Measurements from ENCODE around the gene TBCB.

DNA sequence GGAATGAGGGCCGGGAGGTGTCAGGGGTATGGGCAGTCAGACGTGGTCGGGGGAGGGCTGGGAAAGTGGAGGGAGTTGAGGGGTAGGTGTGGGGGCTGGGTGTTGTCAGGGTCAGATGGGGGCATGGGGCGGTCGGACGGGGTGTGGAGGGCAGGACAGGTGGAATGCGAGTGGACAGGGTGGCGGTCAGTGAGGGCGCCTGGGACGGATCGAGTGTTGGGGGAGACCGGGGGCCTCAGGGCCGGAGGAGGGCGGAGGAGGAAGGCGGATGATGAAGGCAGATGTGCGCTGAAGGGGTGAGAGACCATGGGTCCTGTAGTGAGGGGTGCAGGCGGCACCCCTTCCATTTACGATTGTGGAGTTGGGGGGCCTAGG, 5.7 kb downstream of the TBCB start:
- no peak for TF ChIP-seq CTCF (IDR thresholded peaks at IDR 0.05; ENCODE audit: extremely low read depth in 1 of 2, insufficient read depth in 1 of 2, low read depth in 1 of 2, low read length in 2 of 2)
- no peak for TF ChIP-seq POLR2A (IDR thresholded peaks at IDR 0.05; ENCODE audit: low read depth, low read length)
- TF ChIP-seq EZH2 (IDR thresholded peaks at IDR 0.05; ENCODE audit: borderline replicate concordance, low read depth, low read length, severe bottlenecking), result no peak

Data from endothelial cell of umbilical vein (primary cell).